Osteocyte (in vitro differentiated cells): ENCODE results near the gene POMGNT2. TPM values are rescaled to one million over a fixed set of nuclear protein-coding genes. Genes with fewer than 3 reads are reported as not detected.

ENCODE experiments used
- DNase-seq: peaks from one replicate; pipeline ENCODE4 v3.0.0; 2021; ENCODE audit warnings: mixed read lengths; ENCODE audit not compliant: unreplicated experiment; ENCODE audit errors: extremely low spot score
- H3K27ac Mint-ChIP-seq: one replicate; pipeline ENCODE4 v1.8.0; 2021; ENCODE audit warnings: mild to moderate bottlenecking, mixed read lengths; ENCODE audit not compliant: unreplicated experiment
- H3K27me3 Mint-ChIP-seq: one replicate; pipeline ENCODE4 v1.8.0; 2021; ENCODE audit warnings: mixed read lengths; ENCODE audit not compliant: unreplicated experiment
- H3K36me3 Mint-ChIP-seq: one replicate; pipeline ENCODE4 v1.8.0; 2021; ENCODE audit warnings: mixed read lengths; ENCODE audit not compliant: unreplicated experiment
- H3K4me1 Mint-ChIP-seq: one replicate; pipeline ENCODE4 v1.8.0; 2021; ENCODE audit warnings: mixed read lengths; ENCODE audit not compliant: unreplicated experiment
- H3K4me3 Mint-ChIP-seq: one replicate; pipeline ENCODE4 v1.8.0; 2021; ENCODE audit warnings: mild to moderate bottlenecking, moderate library complexity, mixed read lengths; ENCODE audit not compliant: unreplicated experiment
- H3K9me3 Mint-ChIP-seq: one replicate; pipeline ENCODE4 v1.8.0; 2021; ENCODE audit warnings: mixed read lengths; ENCODE audit not compliant: unreplicated experiment
- total RNA-seq: library from RNA; stranded (reverse); gene quantifications from 2 replicates; pipeline ENCODE4 v1.2.1, GENCODE V29; 2021
- TF ChIP-seq, protein P1 (sequence below): fragments of 200-600 bp; sonication (generic); IDR thresholded peaks from 2 replicates; pipeline ENCODE4 v1.5.0; 2021; ENCODE audit warnings: antibody characterized with exemption, mild to moderate bottlenecking, moderate library complexity

Gene POMGNT2
- total RNA-seq, 1 donor from 2014 or later: 16.1 TPM

DNA sequence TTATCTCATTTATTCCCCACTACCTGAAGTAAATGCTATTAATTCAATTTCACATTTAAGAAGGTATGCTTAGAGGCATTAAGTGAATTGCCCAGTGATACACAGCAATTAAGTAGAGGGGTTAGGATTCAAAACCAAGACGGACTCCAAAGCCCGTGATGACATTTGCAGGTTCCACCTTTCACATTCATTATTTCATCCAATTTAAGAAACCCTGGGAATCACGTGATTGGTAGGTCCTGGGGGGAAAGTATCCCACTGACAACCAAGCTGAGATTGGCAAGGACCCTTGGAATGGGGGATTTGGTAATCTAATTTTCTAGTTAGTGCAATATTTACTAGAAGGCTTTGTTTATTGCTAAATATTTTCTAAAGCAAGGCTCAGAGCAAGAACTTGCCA, 1.8 kb downstream of the POMGNT2 start:
- TF ChIP-seq, protein P1, sequence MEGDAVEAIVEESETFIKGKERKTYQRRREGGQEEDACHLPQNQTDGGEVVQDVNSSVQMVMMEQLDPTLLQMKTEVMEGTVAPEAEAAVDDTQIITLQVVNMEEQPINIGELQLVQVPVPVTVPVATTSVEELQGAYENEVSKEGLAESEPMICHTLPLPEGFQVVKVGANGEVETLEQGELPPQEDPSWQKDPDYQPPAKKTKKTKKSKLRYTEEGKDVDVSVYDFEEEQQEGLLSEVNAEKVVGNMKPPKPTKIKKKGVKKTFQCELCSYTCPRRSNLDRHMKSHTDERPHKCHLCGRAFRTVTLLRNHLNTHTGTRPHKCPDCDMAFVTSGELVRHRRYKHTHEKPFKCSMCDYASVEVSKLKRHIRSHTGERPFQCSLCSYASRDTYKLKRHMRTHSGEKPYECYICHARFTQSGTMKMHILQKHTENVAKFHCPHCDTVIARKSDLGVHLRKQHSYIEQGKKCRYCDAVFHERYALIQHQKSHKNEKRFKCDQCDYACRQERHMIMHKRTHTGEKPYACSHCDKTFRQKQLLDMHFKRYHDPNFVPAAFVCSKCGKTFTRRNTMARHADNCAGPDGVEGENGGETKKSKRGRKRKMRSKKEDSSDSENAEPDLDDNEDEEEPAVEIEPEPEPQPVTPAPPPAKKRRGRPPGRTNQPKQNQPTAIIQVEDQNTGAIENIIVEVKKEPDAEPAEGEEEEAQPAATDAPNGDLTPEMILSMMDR: no peak
- H3K27me3 Mint-ChIP-seq: no peaks in the 10 kb centered on the region
- peaks cover 5% of the 10 kb centered on the region for H3K4me1 Mint-ChIP-seq
- DNase-seq: no peak
- no peaks in the 10 kb centered on the region for H3K36me3 Mint-ChIP-seq
- no peak overlapping the region for H3K27ac Mint-ChIP-seq
- H3K9me3 Mint-ChIP-seq: no peaks in the 10 kb centered on the region
- peak overlapping the region; percentile 70 for H3K4me3 Mint-ChIP-seq

DNA sequence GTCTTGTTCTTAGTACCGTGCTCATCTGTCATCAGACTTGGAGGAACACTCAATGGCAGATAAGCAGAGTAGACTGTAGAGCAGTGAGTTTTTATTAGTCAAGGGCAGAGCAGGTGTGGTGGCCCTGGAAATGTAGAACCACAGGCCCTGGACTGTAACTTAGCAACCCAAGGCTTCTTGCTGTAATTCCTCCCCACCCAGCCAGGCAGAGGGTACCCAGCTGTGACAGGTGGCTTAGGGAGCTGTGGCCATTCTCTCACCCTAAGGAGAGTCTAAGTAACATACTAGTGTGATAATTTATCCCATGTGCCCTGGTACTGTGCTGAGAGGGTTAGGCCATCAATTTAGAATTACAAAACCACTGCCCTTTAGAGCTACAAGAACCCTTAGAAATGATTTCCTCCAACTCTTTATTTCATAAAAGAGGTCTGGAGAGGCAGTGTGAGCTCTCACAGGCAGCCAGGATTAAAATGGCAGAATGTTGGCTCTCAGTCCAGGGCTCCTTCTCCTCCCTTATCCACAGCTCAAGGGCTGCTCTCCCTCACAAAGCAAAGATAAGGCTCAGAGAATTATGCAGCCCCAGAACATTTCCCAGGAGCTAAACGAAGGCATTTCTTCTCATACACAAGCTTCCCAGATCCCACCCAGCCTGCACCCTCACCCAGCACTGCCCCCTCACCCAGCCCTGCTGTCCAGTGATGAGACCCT, 3.0 kb downstream of the POMGNT2 start:
- no peak for DNase-seq
- H3K4me1 Mint-ChIP-seq: peaks cover 5% of the 10 kb centered on the region
- no peaks in the 10 kb centered on the region for H3K36me3 Mint-ChIP-seq
- TF ChIP-seq, protein P1: no peak
- H3K9me3 Mint-ChIP-seq: no peaks in the 10 kb centered on the region
- H3K4me3 Mint-ChIP-seq: peak overlapping the region; percentile 10
- H3K27ac Mint-ChIP-seq: no peak overlapping the region
- H3K27me3 Mint-ChIP-seq: no peaks in the 10 kb centered on the region

DNA sequence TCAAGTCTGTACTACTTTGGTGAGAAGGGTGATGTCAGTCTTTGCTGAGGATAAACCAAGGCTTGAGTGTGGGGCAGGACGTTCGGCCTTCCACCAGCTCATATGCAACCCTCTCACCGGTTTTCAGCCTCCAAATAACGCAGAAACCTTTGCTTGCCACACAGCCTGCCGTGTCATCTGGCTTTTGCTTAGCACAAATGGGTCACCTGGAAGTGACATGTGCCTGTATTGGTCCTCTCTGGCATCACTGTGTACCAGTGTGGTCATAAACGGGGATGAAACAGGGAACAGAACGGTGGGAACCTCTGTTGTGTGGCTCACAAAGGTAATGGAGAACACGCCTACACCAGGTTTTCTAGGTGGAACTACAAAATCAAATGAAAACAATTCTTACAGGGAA, 7.1 kb downstream of the POMGNT2 start:
- H3K9me3 Mint-ChIP-seq: no peaks in the 10 kb centered on the region
- H3K27ac Mint-ChIP-seq: no peak overlapping the region
- H3K4me3 Mint-ChIP-seq: no peak overlapping the region
- H3K4me1 Mint-ChIP-seq: no peaks in the 10 kb centered on the region
- H3K36me3 Mint-ChIP-seq: no peaks in the 10 kb centered on the region
- TF ChIP-seq, protein P1: no peak
- DNase-seq: no peak
- H3K27me3 Mint-ChIP-seq: no peaks in the 10 kb centered on the region

DNA sequence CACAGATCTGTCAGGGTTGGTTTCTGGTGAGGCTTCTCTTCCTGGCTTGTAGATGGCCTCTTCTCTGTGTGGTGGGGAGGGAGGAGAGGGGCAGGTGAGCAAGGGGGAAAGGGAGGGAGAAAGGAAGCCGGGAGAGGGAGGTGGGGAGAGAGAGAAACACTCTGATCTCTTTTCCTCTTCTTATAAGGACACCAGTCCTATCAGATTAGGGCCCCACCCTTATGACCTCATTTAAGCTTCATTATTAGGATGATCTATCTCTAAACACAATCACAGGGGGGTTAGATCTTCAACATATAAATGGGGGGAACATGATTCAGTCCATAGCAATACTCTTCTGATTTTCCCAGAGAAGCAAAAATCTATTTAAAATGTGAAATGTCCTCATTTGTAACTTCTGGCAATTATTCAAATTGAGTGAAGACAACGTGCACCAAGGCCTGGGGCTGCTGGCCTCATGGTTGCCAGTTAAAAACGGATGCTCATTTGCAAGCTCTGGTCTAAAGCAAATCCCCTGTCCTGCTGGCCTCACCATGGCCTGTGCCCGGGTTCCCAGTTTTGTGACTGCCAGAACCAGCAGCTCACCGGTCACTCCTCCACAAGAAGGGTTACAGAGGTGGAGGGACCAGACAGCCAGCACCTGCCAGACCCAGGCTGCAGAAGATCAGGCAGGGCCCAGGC, 8.3 kb downstream of the POMGNT2 start:
- H3K4me3 Mint-ChIP-seq: no peak overlapping the region
- TF ChIP-seq, protein P1: no peak
- no peaks in the 10 kb centered on the region for H3K9me3 Mint-ChIP-seq
- no peaks in the 10 kb centered on the region for H3K36me3 Mint-ChIP-seq
- no peak for DNase-seq
- H3K27me3 Mint-ChIP-seq: no peaks in the 10 kb centered on the region
- H3K27ac Mint-ChIP-seq: no peak overlapping the region
- H3K4me1 Mint-ChIP-seq: no peaks in the 10 kb centered on the region

DNA sequence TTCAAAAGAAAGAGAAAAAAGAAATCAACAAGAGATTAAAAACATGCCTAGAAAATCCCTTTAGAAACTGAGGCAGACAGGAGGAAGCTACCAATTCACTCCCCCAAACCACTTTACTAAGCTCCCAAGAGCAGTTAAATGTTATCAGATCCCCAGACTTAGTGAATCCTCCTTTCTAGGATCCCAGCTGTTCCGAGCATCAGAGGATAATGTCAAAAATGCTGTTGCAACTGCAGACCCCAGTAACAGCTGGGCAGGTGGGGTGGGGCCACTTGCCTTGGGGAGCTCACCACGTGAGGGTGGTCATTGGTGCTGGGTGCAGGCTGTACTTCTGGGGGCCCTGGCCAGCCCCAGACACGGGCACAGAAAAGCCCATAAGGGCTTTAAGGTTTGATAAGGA, 9.1 kb downstream of the POMGNT2 start:
- H3K4me1 Mint-ChIP-seq: no peaks in the 10 kb centered on the region
- no peak overlapping the region for H3K27ac Mint-ChIP-seq

More for the DNA sequence above, 9.1 kb downstream of the POMGNT2 start:
- H3K4me3 Mint-ChIP-seq: no peak overlapping the region
- no peaks in the 10 kb centered on the region for H3K9me3 Mint-ChIP-seq
- TF ChIP-seq, protein P1: no peak
- H3K36me3 Mint-ChIP-seq: no peaks in the 10 kb centered on the region
- no peak for DNase-seq
- H3K27me3 Mint-ChIP-seq: no peaks in the 10 kb centered on the region
